Mammary epithelial cell (primary cell): Measurements from ENCODE around the gene ACSS1.

ENCODE experiments used
- CTCF ChIP-seq, 2 donors: IDR thresholded peaks in 1 of 2; conservative IDR thresholded peaks in 1 of 2; 2 replicates each; pipeline ENCODE4 v1.5.1; 2011 to 2012; ENCODE audit warnings: inconsistent platforms in 2 of 2, low read length in 2 of 2, mild to moderate bottlenecking in 2 of 2, control low read depth in 1 of 2, low read depth in 1 of 2; ENCODE audit not compliant: insufficient read depth in 1 of 2; ENCODE audit errors: extremely low read depth in 1 of 2
- EZH2 ChIP-seq: IDR thresholded peaks from 2 replicates; pipeline ENCODE4 v1.6.1; 2012; ENCODE audit warnings: low read length, inconsistent platforms, borderline replicate concordance

DNA sequence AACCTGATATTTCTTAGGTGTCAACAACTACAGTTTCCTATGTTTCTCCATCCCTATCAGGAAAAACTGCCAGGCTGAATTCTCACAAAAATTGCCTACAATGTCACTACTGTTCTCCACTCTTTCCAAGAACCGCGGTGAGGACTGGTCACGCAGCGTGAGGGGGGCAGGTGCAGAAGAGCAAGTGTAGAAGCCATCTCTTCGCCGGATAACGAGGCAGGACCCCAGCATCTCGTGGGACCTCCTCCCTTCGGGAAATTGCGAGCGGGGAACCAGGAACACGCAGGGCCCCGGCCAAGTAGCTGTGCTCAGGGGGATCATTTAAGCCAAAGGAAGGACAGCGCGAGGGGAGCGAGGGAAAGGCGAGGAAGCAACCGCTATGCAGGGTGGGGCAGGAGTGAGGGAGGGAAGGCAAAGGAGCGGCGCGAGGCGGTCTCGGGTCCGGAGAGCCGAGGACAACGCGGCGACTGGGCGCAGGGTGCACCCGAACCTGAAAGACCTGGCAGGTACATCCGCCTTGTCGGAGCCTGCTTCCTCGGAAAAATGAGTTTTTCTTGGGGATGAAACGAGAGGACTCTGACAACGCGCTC, 65.9 kb downstream of the ACSS1 start:
- TF ChIP-seq CTCF (conservative IDR thresholded peaks at IDR 0.05 in 1 of 2, IDR thresholded peaks at IDR 0.05 in 1 of 2; ENCODE audit: extremely low read depth in 1 of 2, insufficient read depth in 1 of 2, low read depth in 1 of 2, low read length in 2 of 2) (no peak), EZH2 (no peak)
